Endodermal cell (in vitro differentiated cells): ENCODE data around the gene F5. TPM values are rescaled to one million over a fixed set of nuclear protein-coding genes. Genes with fewer than 3 reads are reported as not detected.

Experiments
- DNase-seq: peaks from one replicate; pipeline ENCODE4 v3.0.0-alpha.2; 2017
- H3K27ac ChIP-seq: 2 replicates; pipeline ENCODE4 v1.5.1; 2013; ENCODE audit warnings: mild to moderate bottlenecking, low read depth, low read length, moderate library complexity
- H3K27me3 ChIP-seq: 2 replicates; pipeline ENCODE4 v1.6.1; 2013; ENCODE audit warnings: mild to moderate bottlenecking, low read length, moderate library complexity; ENCODE audit not compliant: insufficient read depth, control insufficient read depth, poor library complexity, severe bottlenecking
- H3K36me3 ChIP-seq: 2 replicates; pipeline ENCODE4 v1.7.0; 2013; ENCODE audit warnings: mild to moderate bottlenecking, low read length, moderate library complexity; ENCODE audit not compliant: control insufficient read depth, insufficient read depth
- H3K4me1 ChIP-seq: one replicate; pipeline ENCODE4 v1.7.0; 2013; ENCODE audit warnings: low read length; ENCODE audit not compliant: control insufficient read depth, insufficient read depth
- H3K4me3 ChIP-seq: 2 replicates; pipeline ENCODE4 v1.5.1; 2013; ENCODE audit warnings: mild to moderate bottlenecking, low read length, moderate library complexity
- H3K9ac ChIP-seq: 2 replicates; pipeline ENCODE4 v1.6.1; 2013; ENCODE audit warnings: mild to moderate bottlenecking, low read length, moderate library complexity; ENCODE audit not compliant: poor library complexity, severe bottlenecking; ENCODE audit errors: extremely low read depth
- H3K9me3 ChIP-seq: 2 replicates; pipeline ENCODE4 v1.6.1; 2013; ENCODE audit warnings: mild to moderate bottlenecking, low read length, moderate library complexity; ENCODE audit not compliant: control insufficient read depth
- H3K27ac Mint-ChIP-seq: 2 replicates; pipeline ENCODE4 v1.8.0; 2020; ENCODE audit warnings: mixed read lengths
- H3K27me3 Mint-ChIP-seq: 2 replicates; pipeline ENCODE4 v1.8.0; 2021; ENCODE audit warnings: mild to moderate bottlenecking, mixed read lengths; ENCODE audit not compliant: insufficient read depth
- H3K36me3 Mint-ChIP-seq: 2 replicates; pipeline ENCODE4 v1.8.0; 2020; ENCODE audit warnings: low read depth, mixed read lengths
- H3K4me1 Mint-ChIP-seq: 2 replicates; pipeline ENCODE4 v1.8.0; 2020; ENCODE audit warnings: mixed read lengths
- H3K4me3 Mint-ChIP-seq: 2 replicates; pipeline ENCODE4 v1.8.0; 2020; ENCODE audit warnings: mild to moderate bottlenecking, moderate library complexity, mixed read lengths
- H3K9me3 Mint-ChIP-seq: 2 replicates; pipeline ENCODE4 v1.8.0; 2020; ENCODE audit warnings: mild to moderate bottlenecking, mixed read lengths
- WGBS, 2 experiments: methylation state at CpG; one replicate each; pipeline versions ENCODE4 v1.1.5 to v1.1.7; 2013; ENCODE audit warnings: missing lambda C conversion rate in 2 of 2, mixed read lengths in 1 of 2; ENCODE audit not compliant: insufficient coverage in 1 of 2, insufficient read length in 1 of 2; 5-methylcytosine and 5-hydroxymethylcytosine counted together
- total RNA-seq, 2 donors: library from RNA; stranded (reverse); fragmentation: NEBNext Ultra II Directional in 1 of 2; extraction: Animal tissue kit (Norgen Biotek cat#: 25700) in 1 of 2; gene quantifications; 2 replicates in 1 of 2; 3 replicates in 1 of 2; pipeline ENCODE4 v1.2.1, GENCODE V29; 2021
- TF ChIP-seq, protein P1 (sequence below): fragments of 200-600 bp; sonication (generic); conservative IDR thresholded peaks from 2 replicates; pipeline ENCODE4 v1.5.0; 2021; ENCODE audit warnings: antibody characterized with exemption, mild to moderate bottlenecking

Gene F5
- total RNA-seq, 2 donors from 2014 or later, result 0.04 to 0.09 TPM

DNA sequence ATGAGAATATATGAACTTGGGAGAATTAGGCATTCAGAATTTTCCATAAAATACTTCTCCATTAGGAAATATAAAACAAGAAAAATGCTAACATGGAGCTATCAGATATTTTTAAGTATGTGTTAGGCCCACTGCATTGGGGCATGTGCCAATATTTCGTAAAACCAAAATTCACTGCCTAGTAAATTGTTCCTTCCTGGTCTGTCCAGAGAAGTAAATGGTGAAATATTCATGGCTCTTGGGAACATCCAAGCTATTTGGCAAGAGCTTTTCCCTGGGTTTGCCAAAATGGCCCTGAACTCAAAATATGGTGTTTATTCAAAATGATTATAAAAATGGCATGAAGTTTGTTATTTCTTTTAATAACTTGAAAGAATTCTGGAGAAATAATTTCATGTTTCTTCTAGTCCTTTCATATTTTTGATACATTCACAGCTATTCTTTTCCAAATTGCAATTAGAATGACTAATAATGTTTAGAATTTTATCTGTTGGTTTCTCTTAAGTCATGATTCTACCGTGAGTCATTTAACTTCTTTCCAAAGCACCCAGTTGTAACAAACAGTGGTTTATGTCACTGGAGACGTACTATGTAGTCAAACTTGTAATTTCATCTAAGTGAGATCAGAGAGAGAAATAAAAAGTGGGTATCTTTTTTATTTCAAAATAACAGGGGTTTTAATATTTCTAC is 74.8 kb downstream of the F5 start:
- Mint-ChIP-seq H3K9me3 (no peaks in the 10 kb centered on the region), H3K4me1 (no peaks in the 10 kb centered on the region), H3K36me3 (no peaks in the 10 kb centered on the region), H3K4me3 (no peak overlapping the region), H3K27ac (no peak overlapping the region), H3K27me3 (no peaks in the 10 kb centered on the region)
- TF ChIP-seq, protein P1, sequence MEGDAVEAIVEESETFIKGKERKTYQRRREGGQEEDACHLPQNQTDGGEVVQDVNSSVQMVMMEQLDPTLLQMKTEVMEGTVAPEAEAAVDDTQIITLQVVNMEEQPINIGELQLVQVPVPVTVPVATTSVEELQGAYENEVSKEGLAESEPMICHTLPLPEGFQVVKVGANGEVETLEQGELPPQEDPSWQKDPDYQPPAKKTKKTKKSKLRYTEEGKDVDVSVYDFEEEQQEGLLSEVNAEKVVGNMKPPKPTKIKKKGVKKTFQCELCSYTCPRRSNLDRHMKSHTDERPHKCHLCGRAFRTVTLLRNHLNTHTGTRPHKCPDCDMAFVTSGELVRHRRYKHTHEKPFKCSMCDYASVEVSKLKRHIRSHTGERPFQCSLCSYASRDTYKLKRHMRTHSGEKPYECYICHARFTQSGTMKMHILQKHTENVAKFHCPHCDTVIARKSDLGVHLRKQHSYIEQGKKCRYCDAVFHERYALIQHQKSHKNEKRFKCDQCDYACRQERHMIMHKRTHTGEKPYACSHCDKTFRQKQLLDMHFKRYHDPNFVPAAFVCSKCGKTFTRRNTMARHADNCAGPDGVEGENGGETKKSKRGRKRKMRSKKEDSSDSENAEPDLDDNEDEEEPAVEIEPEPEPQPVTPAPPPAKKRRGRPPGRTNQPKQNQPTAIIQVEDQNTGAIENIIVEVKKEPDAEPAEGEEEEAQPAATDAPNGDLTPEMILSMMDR, result no peak
- no peaks in the 10 kb centered on the region for H3K36me3 ChIP-seq
- 98 to 100% methylated on average over 2 to 3 of the region's 3 CpGs for WGBS, 2 experiments
- no peak for DNase-seq
- no peaks in the 10 kb centered on the region for H3K9me3 ChIP-seq
- no peak overlapping the region for H3K9ac ChIP-seq
- no peak overlapping the region for H3K4me3 ChIP-seq
- no peaks in the 10 kb centered on the region for H3K4me1 ChIP-seq
- no peak overlapping the region for H3K27ac ChIP-seq
- no peaks in the 10 kb centered on the region for H3K27me3 ChIP-seq

DNA sequence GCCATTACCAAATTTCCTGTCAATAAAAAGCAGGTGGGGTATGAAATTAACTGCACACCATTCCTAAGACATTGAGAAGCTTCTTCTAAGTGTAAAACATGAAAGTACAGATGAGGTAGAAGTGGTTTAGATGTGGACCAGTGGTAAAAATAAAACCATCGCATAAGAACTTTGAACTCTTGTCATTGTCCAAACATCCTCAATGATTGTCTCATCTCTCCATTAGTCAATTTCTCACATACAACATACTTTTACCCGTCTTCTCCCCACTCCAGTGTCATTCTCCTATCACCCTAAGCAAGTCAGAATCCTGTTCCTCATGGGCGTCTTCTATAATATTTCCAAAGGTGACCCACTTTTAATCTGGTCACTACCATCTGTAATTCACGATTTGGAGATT is 76.2 kb downstream of the F5 start:
- H3K27me3 ChIP-seq, result no peaks in the 10 kb centered on the region
- no peaks in the 10 kb centered on the region for H3K9me3 Mint-ChIP-seq
- H3K27me3 Mint-ChIP-seq, result no peaks in the 10 kb centered on the region
- H3K27ac Mint-ChIP-seq, result no peak overlapping the region
- 85% methylated on average over 3 of the region's 4 CpGs; no CpG with 5 or more reads in 1 of the 2 experiments for WGBS, 2 experiments
- no peaks in the 10 kb centered on the region for H3K36me3 ChIP-seq
- TF ChIP-seq, protein P1, result no peak
- no peak overlapping the region for H3K4me3 Mint-ChIP-seq
- H3K9me3 ChIP-seq, result no peaks in the 10 kb centered on the region
- no peak overlapping the region for H3K9ac ChIP-seq
- H3K36me3 Mint-ChIP-seq, result no peaks in the 10 kb centered on the region
- H3K4me1 ChIP-seq, result no peaks in the 10 kb centered on the region
- no peak for DNase-seq
- H3K4me1 Mint-ChIP-seq, result no peaks in the 10 kb centered on the region
- no peak overlapping the region for H3K27ac ChIP-seq
- no peak overlapping the region for H3K4me3 ChIP-seq

DNA sequence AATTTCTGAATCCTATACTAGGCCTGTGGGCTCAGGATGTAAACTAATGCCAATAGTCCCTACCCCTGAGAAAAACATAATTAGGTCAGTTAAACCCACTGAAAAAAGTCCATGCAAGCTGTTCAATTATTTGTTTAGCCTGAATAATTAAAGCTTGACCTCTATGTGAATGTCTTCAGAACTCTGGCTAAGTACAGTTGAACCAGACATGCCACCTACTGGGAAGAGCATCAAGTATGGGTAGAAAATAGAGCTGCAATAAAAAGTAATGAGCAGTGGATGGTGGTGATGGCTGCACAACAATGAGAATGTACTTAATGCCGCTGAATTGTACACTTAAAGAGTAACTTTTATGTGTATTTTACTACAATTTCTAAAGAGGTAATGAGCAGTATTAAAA is 76.9 kb downstream of the F5 start:
- no peak for DNase-seq
- Histone ChIP-seq H3K4me3 (no peak overlapping the region), H3K9ac (no peak overlapping the region), H3K4me1 (no peaks in the 10 kb centered on the region), H3K9me3 (no peaks in the 10 kb centered on the region), H3K27ac (no peak overlapping the region), H3K36me3 (no peaks in the 10 kb centered on the region), H3K27me3 (no peaks in the 10 kb centered on the region)
- TF ChIP-seq, protein P1, result no peak
- Mint-ChIP-seq H3K9me3 (no peaks in the 10 kb centered on the region), H3K4me1 (no peaks in the 10 kb centered on the region), H3K4me3 (no peak overlapping the region), H3K27ac (no peak overlapping the region), H3K36me3 (no peaks in the 10 kb centered on the region), H3K27me3 (no peaks in the 10 kb centered on the region)
- 100% methylated on average over 1 of the region's 1 CpG; no CpG with 5 or more reads in 1 of the 2 experiments for WGBS, 2 experiments
